COR-L47 (cell line): Measurements from ENCODE around the gene RNASE7.
A peak's percentile ranks its signal among the peaks of the same experiment; 100 is the strongest.
"Not testable (repeated sequence)": the region's sequence is repeated elsewhere in the genome, so short reads cannot be mapped to it uniquely, and the experiment has no call there.

Experiments
- DNase-seq: peaks from one replicate; lab custom pipeline; 2025; lab: John Stamatoyannopoulos, UW

Gene RNASE7

GRCh38 chr14:21023817-21024584, 18.2 kb upstream of the RNASE7 start:
- no peak for DNase-seq

DNA sequence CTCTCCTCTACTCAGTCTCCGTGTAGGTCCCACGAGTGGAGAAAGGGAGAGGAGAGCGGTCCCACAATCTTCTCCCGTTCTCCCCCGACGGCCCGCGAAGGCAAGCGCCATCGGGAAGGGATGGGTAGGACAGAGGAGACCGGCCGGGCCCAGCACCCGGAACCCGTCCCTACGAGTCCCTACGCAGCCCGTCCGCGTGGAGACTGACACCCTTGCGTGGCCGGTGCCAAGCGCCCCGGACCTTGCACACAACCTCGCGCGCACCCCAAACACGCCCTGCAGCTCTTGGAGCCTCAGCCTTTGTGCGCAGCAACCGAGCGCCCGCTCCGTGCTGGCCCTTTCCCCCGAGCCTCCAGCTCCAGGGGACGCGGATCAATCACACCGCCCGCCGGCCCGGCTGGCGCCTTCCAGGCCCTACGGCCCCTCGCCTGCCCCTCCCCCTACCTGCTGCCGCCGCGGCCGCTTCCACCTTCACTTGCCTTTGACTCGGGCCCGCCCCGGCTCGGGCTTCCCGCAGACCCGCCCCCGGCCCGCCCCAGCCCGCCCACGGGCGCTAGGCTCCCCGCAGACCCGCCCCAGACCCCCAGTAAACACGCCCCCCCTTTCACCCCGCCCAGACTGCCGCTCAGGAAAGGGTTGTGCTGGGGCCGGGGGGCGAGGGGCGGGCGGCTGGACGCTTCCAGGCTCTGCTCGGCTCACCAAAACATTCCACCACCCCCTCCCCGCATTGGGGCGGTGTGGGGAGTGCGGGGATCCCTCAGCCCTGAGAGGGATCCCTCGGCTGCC, 17.4 kb upstream of the RNASE7 start, which contains the start of gene NDRG2:
Gene NDRG2, minus strand, starts transcription at position 477 of the 786 bp plus-strand sequence. CDS start 1,746 bp downstream, outside the sequence.
- DNase-seq = peak; percentile 38

- no peak for DNase-seq
These were observed 16.5 kb upstream of the RNASE7 start for GRCh38 chr14:21025371-21026273.

DNA sequence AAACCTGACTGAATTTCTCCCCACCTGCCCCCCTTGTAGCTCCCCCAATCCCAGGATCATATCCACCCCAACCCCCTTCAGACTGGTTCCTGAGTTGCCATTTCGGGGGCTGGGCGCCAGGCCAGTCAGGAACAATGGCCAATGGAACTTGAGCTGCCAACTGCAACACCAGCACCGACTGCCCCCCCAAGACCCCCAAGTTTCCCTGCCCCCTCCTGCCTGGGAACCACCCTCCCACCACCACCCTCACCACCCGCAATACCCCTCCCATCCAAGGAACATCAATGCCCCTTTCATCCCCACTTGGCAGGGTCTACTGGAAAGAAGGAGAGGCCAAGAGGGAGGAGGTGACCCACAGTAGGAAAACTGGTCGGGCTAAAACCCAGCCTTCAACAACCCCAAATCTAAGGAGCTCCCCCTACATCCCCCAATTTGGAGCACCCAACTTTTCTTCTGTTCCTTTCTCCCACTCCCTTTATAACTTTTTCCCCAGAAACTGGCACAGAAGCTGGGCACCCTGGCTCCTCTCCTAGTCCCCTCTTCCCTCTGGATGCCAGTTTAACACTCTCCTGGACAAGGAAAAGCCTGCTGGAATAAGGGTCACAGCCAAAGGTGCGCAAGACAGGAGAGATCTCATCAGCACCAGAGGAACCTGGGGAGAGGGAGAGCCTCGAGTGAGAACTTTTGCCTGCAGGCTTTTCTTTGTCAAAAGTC, 15.7 kb upstream of the RNASE7 start:
- DNase-seq = no peak

- no peak for DNase-seq
These were observed 15.2 kb upstream of the RNASE7 start for GRCh38 chr14:21026988-21027315.

- no peak for DNase-seq
These were observed 12.2 kb upstream of the RNASE7 start, which contains the start of gene TPPP2 for GRCh38 chr14:21029917-21030316. Gene TPPP2, plus strand, starts transcription at chr14:21030217. Its CDS starts 365 bp downstream, at chr14:21030582.

GRCh38 chr14:21030531-21030930, 11.6 kb upstream of the RNASE7 start:
- DNase-seq = no peak

GRCh38 chr14:21032326-21033132, 9.6 kb upstream of the RNASE7 start:
- no peak for DNase-seq

DNA sequence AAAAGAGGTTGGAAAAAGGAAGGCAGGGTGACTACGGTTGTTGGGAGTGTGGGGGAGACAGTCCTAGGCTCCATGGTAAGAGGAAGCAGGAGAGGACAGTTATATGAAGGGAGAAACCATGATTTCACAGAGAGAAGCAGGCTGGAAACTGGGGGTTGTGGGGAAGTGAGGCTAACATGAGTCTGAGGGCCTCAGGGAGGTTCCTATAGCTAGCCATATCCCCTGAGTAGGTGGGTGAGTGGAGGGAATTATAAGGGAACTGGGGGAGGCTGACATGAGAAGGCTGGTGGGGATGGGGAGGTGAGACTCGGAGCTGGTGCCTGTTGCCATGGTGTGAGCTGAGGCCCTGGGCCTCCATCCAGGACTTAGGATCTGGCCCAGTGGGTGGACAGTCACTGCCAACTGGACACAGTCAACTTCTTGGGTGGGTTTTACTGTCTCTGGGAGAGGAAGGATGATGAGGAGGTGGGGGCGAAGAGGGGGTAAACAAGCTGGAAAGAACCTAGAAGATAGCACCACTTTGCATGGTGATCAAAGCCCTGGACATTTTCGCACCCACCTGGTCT, 8.9 kb upstream of the RNASE7 start:
- DNase-seq = no peak

- DNase-seq = no peak
These were observed 7.5 kb upstream of the RNASE7 start, which contains the start of gene RNASE13 for GRCh38 chr14:21034707-21035106. Gene RNASE13, minus strand, starts transcription at chr14:21034807. Its CDS starts 519 bp downstream, at chr14:21034288.

DNA sequence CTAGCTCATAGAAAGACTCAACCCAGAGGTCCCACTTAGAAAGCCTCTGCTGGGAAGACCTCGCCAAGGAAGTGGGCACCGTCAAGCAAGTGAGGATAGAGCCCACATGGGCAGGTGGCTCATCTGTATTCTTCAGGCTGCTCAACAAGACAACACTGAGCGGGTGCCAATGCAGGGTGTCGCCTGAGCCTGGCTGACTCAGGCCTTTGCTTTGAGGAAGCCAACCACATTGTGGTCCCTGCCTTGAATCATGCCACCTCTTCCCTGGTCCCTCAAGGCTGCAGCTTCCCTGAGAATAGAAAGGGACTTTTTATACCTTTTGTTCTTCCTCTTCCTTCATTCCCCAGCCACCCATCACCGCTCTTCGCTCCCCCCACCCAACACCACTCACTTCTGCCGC, 5.4 kb upstream of the RNASE7 start:
- DNase-seq = no peak

DNA sequence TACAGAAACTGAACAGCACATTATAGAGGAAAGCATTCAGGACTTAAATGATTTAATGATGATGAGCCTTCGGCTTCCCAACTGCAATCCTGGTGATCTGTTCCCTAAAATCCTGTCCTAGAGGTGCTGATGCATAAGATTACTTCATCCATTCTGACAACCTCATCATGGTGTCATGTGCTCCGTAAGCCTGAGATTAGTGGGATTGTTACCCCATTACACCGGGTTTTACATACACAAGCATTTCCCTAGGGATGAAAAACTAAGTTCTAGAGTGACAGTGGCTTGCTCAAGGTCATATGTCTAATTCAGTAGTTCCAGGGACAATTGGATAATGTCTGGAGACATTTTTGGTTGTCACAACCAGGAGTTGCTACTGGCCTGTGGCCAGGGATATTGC, 5.0 kb upstream of the RNASE7 start:
- no peak for DNase-seq

- peak; percentile 35 for DNase-seq
These were observed 3.4 kb upstream of the RNASE7 start for GRCh38 chr14:21038441-21039422.

DNA sequence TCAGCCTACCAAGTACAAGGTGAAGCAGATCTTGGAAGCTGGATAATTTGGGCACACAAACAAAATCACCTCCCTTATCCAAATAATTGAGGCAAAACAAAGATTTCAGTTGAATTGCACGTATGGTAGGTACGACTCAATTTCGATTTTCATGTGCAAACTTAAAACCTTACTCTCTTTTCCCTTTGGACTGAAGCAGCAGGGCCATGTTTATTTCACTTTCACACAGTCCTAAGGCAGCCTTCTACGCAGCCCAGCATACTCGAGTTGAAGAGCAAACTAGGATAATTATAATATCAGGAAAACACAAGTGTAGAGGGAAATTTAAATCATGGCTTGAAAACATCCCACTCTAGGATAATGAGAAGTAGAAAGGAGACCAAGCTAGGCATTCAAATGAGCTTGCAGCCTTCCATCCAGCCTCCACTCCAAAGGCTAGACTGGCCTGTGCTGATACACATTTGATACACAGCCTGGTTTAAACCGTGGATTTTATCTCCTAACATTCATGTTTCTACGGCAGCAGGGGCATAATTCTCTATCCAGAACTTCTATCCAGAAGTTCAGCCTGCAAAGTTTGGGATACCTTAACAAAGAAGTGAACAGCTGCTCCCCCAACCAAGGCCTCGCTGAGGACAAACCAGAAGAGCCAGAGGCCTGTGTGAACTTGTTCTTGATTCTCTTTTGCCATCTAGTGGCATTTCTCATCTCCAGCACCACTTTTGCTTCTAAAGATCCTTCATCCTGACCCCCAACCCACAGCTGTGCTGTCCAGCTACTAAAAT, 2.4 kb upstream of the RNASE7 start:
- peak; percentile 33 for DNase-seq

DNA sequence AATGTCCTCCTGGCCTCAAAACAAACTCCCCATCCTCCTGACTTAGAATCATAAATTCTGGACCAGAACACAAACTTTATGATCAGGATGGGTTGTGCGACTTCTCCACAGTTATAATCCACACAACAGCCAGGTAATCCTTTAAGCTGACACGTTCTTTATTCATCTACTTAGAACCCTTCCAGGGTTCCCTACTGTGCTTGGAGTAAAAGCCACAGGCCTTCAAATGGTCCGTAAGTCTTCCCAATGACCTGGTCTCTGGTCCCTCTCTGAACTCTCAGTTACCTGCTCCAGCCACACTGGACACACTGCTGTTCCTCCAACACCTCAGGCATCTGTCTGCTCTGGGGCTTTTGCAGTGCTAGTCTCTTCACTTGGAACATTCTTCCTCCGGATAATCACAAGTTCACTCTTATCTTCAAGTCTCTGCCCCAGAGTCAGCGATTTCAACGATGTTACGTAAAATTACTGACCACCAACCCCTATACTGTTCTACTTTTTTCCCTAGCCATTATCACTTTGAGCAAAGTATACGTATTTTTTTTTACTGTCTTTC, 1.7 kb upstream of the RNASE7 start:
- no peak for DNase-seq

DNA sequence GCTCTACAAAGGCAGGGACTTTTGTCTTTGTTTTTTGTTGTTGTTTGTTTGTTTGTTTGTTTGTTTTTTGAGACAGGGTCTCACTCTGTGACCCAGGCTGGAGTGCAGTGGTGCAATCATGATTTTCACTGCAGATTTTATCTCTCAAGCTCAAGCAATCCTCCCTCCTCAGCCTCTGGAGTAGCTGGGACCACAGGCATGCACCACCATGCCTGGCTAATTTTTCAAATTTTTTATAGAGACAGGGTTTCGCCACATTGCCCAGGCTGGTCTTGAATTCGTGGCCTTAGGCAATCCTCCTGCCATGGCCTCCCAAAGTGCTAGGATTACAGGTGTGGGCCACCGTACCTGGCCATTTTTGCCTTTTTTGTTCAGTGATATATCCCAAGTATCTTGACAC, 1.2 kb upstream of the RNASE7 start:
- DNase-seq = not testable (repeated sequence)

- DNase-seq = no peak
These were observed 756 bp downstream of the RNASE7 start for GRCh38 chr14:21042918-21043317.
